Measurements from ENCODE around the gene PFKFB4.

PFKFB4 gene

DNA sequence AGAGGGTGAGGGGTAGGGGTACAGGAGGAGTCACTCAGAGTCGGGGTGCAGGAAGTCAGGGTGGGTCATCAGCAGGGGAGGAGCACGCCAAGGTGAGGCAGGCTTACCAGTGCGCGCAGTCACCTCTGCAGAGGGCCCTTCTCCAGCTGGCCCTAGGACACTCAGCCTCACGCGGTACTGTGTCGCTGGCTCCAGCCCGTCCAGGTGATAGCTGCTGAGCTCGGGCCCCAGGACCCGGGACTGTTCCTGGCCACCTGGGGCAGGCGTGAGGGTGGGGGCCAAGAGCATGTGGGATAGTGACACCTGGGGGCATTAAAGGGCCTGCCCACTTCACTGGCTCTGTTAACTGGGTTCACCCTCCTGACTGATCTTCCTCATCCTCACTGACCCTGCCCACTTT lies 31.1 kb upstream of the PFKFB4 start (continued):
- TF ChIP-seq, protein P1, sequence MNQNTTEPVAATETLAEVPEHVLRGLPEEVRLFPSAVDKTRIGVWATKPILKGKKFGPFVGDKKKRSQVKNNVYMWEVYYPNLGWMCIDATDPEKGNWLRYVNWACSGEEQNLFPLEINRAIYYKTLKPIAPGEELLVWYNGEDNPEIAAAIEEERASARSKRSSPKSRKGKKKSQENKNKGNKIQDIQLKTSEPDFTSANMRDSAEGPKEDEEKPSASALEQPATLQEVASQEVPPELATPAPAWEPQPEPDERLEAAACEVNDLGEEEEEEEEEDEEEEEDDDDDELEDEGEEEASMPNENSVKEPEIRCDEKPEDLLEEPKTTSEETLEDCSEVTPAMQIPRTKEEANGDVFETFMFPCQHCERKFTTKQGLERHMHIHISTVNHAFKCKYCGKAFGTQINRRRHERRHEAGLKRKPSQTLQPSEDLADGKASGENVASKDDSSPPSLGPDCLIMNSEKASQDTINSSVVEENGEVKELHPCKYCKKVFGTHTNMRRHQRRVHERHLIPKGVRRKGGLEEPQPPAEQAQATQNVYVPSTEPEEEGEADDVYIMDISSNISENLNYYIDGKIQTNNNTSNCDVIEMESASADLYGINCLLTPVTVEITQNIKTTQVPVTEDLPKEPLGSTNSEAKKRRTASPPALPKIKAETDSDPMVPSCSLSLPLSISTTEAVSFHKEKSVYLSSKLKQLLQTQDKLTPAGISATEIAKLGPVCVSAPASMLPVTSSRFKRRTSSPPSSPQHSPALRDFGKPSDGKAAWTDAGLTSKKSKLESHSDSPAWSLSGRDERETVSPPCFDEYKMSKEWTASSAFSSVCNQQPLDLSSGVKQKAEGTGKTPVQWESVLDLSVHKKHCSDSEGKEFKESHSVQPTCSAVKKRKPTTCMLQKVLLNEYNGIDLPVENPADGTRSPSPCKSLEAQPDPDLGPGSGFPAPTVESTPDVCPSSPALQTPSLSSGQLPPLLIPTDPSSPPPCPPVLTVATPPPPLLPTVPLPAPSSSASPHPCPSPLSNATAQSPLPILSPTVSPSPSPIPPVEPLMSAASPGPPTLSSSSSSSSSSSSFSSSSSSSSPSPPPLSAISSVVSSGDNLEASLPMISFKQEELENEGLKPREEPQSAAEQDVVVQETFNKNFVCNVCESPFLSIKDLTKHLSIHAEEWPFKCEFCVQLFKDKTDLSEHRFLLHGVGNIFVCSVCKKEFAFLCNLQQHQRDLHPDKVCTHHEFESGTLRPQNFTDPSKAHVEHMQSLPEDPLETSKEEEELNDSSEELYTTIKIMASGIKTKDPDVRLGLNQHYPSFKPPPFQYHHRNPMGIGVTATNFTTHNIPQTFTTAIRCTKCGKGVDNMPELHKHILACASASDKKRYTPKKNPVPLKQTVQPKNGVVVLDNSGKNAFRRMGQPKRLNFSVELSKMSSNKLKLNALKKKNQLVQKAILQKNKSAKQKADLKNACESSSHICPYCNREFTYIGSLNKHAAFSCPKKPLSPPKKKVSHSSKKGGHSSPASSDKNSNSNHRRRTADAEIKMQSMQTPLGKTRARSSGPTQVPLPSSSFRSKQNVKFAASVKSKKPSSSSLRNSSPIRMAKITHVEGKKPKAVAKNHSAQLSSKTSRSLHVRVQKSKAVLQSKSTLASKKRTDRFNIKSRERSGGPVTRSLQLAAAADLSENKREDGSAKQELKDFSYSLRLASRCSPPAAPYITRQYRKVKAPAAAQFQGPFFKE (tag by site-specific recombination; IDR thresholded peaks at IDR 0.05; ENCODE audit: borderline replicate concordance): no peak
- TF ChIP-seq ZNF211 (tag by site-specific recombination; IDR thresholded peaks at IDR 0.05; ENCODE audit: low read depth): no peak
- no peak for TF ChIP-seq GLI2 (tag by site-specific recombination; IDR thresholded peaks at IDR 0.05; ENCODE audit: borderline replicate concordance, low read depth)
- no peak for TF ChIP-seq ZNF391 (tag by site-specific recombination; IDR thresholded peaks at IDR 0.05; ENCODE audit: borderline replicate concordance, low read depth)
- TF ChIP-seq ZFP37 (tag by site-specific recombination; IDR thresholded peaks at IDR 0.05): no peak
- TF ChIP-seq, protein P2, sequence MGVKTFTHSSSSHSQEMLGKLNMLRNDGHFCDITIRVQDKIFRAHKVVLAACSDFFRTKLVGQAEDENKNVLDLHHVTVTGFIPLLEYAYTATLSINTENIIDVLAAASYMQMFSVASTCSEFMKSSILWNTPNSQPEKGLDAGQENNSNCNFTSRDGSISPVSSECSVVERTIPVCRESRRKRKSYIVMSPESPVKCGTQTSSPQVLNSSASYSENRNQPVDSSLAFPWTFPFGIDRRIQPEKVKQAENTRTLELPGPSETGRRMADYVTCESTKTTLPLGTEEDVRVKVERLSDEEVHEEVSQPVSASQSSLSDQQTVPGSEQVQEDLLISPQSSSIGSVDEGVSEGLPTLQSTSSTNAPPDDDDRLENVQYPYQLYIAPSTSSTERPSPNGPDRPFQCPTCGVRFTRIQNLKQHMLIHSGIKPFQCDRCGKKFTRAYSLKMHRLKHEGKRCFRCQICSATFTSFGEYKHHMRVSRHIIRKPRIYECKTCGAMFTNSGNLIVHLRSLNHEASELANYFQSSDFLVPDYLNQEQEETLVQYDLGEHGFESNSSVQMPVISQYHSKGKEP (tag by site-specific recombination; IDR thresholded peaks at IDR 0.05): no peak
- TF ChIP-seq ZNF837 (tag by site-specific recombination; IDR thresholded peaks at IDR 0.05): no peak
- no peak for TF ChIP-seq ZNF121 (tag by site-specific recombination; IDR thresholded peaks at IDR 0.05)
- TF ChIP-seq ZNF223 (tag by site-specific recombination; IDR thresholded peaks at IDR 0.05): no peak
- TF ChIP-seq SALL2 (tag by site-specific recombination; IDR thresholded peaks at IDR 0.05; ENCODE audit: borderline replicate concordance): no peak
- TF ChIP-seq ZNF791 (tag by site-specific recombination; IDR thresholded peaks at IDR 0.05): no peak
- no peak for TF ChIP-seq ZIC2 (tag by site-specific recombination; IDR thresholded peaks at IDR 0.05)
- TF ChIP-seq, protein P3, sequence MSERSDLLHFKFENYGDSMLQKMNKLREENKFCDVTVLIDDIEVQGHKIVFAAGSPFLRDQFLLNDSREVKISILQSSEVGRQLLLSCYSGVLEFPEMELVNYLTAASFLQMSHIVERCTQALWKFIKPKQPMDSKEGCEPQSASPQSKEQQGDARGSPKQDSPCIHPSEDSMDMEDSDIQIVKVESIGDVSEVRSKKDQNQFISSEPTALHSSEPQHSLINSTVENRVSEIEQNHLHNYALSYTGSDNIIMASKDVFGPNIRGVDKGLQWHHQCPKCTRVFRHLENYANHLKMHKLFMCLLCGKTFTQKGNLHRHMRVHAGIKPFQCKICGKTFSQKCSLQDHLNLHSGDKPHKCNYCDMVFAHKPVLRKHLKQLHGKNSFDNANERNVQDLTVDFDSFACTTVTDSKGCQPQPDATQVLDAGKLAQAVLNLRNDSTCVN (tag by site-specific recombination; optimal IDR thresholded peaks at IDR 0.05): no peak

DNA sequence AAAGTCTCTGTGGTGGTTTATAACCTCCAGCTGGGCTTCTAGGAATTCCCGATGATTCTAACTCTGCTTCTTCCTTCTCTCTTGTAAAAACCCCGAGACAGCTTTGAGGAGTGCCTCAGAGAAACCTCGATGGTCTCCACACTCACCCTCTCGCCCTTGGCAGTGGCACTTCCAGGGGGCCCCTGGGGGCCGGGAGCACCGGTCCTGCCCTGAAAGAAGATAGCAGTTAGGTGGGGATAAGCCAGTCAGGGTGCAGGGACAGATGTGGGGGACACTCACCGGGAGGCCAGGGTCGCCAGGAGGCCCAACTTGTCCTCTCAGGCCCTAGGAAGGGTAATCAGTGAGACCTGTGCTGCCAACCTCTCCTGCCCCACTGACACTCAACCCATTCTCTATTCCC lies 28.8 kb upstream of the PFKFB4 start:
- TF ChIP-seq ZNF114 (tag by site-specific recombination; IDR thresholded peaks at IDR 0.05): no peak
- TF ChIP-seq ZNF404 (tag by site-specific recombination; IDR thresholded peaks at IDR 0.05): no peak
- no peak for TF ChIP-seq ZNF302 (tag by site-specific recombination; IDR thresholded peaks at IDR 0.05; ENCODE audit: low read depth)
- TF ChIP-seq ZNF19 (tag by site-specific recombination; IDR thresholded peaks at IDR 0.05; ENCODE audit: low read depth): no peak
- TF ChIP-seq, protein P4, sequence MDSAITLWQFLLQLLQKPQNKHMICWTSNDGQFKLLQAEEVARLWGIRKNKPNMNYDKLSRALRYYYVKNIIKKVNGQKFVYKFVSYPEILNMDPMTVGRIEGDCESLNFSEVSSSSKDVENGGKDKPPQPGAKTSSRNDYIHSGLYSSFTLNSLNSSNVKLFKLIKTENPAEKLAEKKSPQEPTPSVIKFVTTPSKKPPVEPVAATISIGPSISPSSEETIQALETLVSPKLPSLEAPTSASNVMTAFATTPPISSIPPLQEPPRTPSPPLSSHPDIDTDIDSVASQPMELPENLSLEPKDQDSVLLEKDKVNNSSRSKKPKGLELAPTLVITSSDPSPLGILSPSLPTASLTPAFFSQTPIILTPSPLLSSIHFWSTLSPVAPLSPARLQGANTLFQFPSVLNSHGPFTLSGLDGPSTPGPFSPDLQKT (IDR thresholded peaks at IDR 0.05; ENCODE audit: borderline replicate concordance, low read depth, low read length): no peak
- TF ChIP-seq BCL11A (tag by site-specific recombination; IDR thresholded peaks at IDR 0.05; ENCODE audit: low read depth): no peak
- TF ChIP-seq ZNF707 (tag by site-specific recombination; IDR thresholded peaks at IDR 0.05): no peak
- TF ChIP-seq ZBTB21 (tag by site-specific recombination; IDR thresholded peaks at IDR 0.05): no peak
- TF ChIP-seq ZXDB (tag by site-specific recombination; IDR thresholded peaks at IDR 0.05): no peak
- TF ChIP-seq ZNF221 (tag by site-specific recombination; IDR thresholded peaks at IDR 0.05; ENCODE audit: borderline replicate concordance): no peak
- TF ChIP-seq ZNF341 (tag by site-specific recombination; IDR thresholded peaks at IDR 0.05; ENCODE audit: low read depth): no peak
- TF ChIP-seq, protein P5, sequence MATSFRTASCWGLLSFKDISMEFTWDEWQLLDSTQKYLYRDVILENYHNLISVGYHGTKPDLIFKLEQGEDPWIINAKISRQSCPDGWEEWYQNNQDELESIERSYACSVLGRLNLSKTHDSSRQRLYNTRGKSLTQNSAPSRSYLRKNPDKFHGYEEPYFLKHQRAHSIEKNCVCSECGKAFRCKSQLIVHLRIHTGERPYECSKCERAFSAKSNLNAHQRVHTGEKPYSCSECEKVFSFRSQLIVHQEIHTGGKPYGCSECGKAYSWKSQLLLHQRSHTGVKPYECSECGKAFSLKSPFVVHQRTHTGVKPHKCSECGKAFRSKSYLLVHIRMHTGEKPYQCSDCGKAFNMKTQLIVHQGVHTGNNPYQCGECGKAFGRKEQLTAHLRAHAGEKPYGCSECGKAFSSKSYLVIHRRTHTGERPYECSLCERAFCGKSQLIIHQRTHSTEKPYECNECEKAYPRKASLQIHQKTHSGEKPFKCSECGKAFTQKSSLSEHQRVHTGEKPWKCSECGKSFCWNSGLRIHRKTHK (tag by site-specific recombination; IDR thresholded peaks at IDR 0.05): no peak
- POLR2A ChIA-PET: no interaction called here
- Histone ChIP-seq H3K4me3 (ENCODE audit: low read depth, low read length) (no peak overlapping the region), H3K36me3 (ENCODE audit: control insufficient read depth in 2 of 2, insufficient read depth in 1 of 2, low read length in 2 of 2) (peaks cover 0 to 3% of the 10 kb centered on the region in 2 experiments; a peak in 1 of 3 replicates), H3K4me1 (ENCODE audit: control insufficient read depth, insufficient read depth, low read length) (no peaks in the 10 kb centered on the region), H3K9me3 (ENCODE audit: control insufficient read depth, insufficient read depth, low read depth, low read length) (no peaks in the 10 kb centered on the region), H3K27ac (ENCODE audit: extremely low read depth, low read depth, low read length) (no peak overlapping the region)
- CTCF ChIA-PET: no interaction called here
